Measurements from ENCODE around the gene C19orf12. TPM values are rescaled to one million over a fixed set of nuclear protein-coding genes. Genes with fewer than 3 reads are reported as not detected.

Gene C19orf12
- polyA plus RNA-seq, 1 donor from 2014 or later, result 83.8 TPM

GRCh38 chr19:29667901-29668341 lies 47.1 kb downstream of the C19orf12 start:
- H3K4me3 ChIP-seq (ENCODE audit: low read length), result no peak overlapping the region
- no peaks in the 10 kb centered on the region for H3K79me2 ChIP-seq (replicated peaks; ENCODE audit: insufficient read depth, low read length)
- peaks cover 26% of the 10 kb centered on the region for H3K27me3 ChIP-seq (ENCODE audit: insufficient read depth, low read depth, low read length)
- H3K9me2 ChIP-seq (ENCODE audit: insufficient read depth, low read length), result no peaks in the 10 kb centered on the region
- H3K9ac ChIP-seq (ENCODE audit: low read length), result no peak overlapping the region
- H3K9me3 ChIP-seq (ENCODE audit: low read length), result no peaks in the 10 kb centered on the region
- H3K27ac ChIP-seq (ENCODE audit: low read length), result no peak overlapping the region
- no peak overlapping the region for H3K4me2 ChIP-seq (ENCODE audit: low read length)
- H3K36me3 ChIP-seq (ENCODE audit: insufficient read depth, low read length), result no peaks in the 10 kb centered on the region
- H3F3A ChIP-seq (ENCODE audit: insufficient read depth, low read length, poor library complexity, severe bottlenecking), result no peaks in the 10 kb centered on the region
- no peak overlapping the region for H2AFZ ChIP-seq (ENCODE audit: low read depth, low read length)
- TF ChIP-seq CTCF (IDR thresholded peaks at IDR 0.05; ENCODE audit: poor library complexity, severe bottlenecking), result no peak
- TF ChIP-seq TAF1 (IDR thresholded peaks at IDR 0.05; ENCODE audit: low read depth), result no peak
- no peak for TF ChIP-seq RAD21 (conservative IDR thresholded peaks at IDR 0.05)
- no peak for TF ChIP-seq REST (IDR thresholded peaks at IDR 0.05; ENCODE audit: borderline replicate concordance)
- no peaks in the 10 kb centered on the region for H4K20me1 ChIP-seq (ENCODE audit: insufficient read depth)

GRCh38 chr19:29667387-29667783 lies 47.7 kb downstream of the C19orf12 start:
- Histone ChIP-seq H3K9me2 (ENCODE audit: insufficient read depth, low read length) (no peaks in the 10 kb centered on the region), H2AFZ (ENCODE audit: low read depth, low read length) (no peak overlapping the region), H4K20me1 (ENCODE audit: insufficient read depth) (no peaks in the 10 kb centered on the region), H3K9ac (ENCODE audit: low read length) (no peak overlapping the region), H3K36me3 (ENCODE audit: insufficient read depth, low read length) (no peaks in the 10 kb centered on the region), H3K4me3 (ENCODE audit: low read length) (no peak overlapping the region), H3F3A (ENCODE audit: insufficient read depth, low read length, poor library complexity, severe bottlenecking) (no peaks in the 10 kb centered on the region), H3K9me3 (ENCODE audit: low read length) (no peaks in the 10 kb centered on the region), H3K27me3 (ENCODE audit: insufficient read depth, low read depth, low read length) (peaks cover 26% of the 10 kb centered on the region), H3K79me2 (replicated peaks; ENCODE audit: insufficient read depth, low read length) (no peaks in the 10 kb centered on the region), H3K4me2 (ENCODE audit: low read length) (no peak overlapping the region), H3K27ac (ENCODE audit: low read length) (no peak overlapping the region)
- TF ChIP-seq CTCF (IDR thresholded peaks at IDR 0.05; ENCODE audit: poor library complexity, severe bottlenecking) (no peak), TAF1 (IDR thresholded peaks at IDR 0.05; ENCODE audit: low read depth) (no peak), MXI1 (conservative IDR thresholded peaks at IDR 0.05; ENCODE audit: poor library complexity, severe bottlenecking) (no peak), POLR2AphosphoS5 (IDR thresholded peaks at IDR 0.05) (no peak), REST (IDR thresholded peaks at IDR 0.05; ENCODE audit: borderline replicate concordance) (no peak), EZH2 (IDR thresholded peaks at IDR 0.05; ENCODE audit: borderline replicate concordance, insufficient read depth, low read length, poor library complexity, severe bottlenecking) (no peak), EP300 (conservative IDR thresholded peaks at IDR 0.05; ENCODE audit: poor library complexity, severe bottlenecking) (no peak), SMC3 (conservative IDR thresholded peaks at IDR 0.05; ENCODE audit: poor library complexity) (no peak), RAD21 (conservative IDR thresholded peaks at IDR 0.05) (no peak)

All from neural cell (in vitro differentiated cells).